HG03097 (cell line): ENCODE data around the gene ZNF609.
"Not testable (repeated sequence)": the region's sequence is repeated elsewhere in the genome, so short reads cannot be mapped to it uniquely, and the experiment has no call there.

Experiments used
- ATAC-seq: cut with Tn5 transposase; IDR thresholded peaks from one replicate; pipeline ENCODE4 v1.9.1; 2021; ENCODE audit not compliant: unreplicated experiment, low FRiP score

Gene ZNF609

DNA sequence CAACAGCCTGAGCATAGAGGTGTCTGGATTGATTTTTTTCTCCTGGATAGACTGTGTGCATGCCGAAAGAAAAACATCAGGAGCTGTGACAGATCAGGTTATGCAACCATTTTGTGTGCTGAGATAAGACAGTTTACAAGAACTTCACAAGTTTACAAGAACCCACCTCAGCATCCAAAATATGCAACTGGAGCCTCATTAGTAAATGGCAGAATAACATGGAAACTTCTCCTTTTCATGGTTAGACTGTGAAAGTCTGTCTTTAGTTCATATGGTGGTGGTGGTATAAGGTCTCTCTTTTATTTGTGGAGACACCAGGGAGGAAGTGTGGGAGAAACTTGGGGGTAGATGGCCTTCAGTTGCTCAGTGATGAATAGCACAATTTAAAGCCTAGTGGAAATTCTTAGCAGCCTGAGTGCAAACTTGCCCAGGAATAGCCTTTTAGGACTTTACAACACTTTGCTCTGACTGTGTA is 3.7 kb upstream of the ZNF609 start:
- no peak for ATAC-seq

DNA sequence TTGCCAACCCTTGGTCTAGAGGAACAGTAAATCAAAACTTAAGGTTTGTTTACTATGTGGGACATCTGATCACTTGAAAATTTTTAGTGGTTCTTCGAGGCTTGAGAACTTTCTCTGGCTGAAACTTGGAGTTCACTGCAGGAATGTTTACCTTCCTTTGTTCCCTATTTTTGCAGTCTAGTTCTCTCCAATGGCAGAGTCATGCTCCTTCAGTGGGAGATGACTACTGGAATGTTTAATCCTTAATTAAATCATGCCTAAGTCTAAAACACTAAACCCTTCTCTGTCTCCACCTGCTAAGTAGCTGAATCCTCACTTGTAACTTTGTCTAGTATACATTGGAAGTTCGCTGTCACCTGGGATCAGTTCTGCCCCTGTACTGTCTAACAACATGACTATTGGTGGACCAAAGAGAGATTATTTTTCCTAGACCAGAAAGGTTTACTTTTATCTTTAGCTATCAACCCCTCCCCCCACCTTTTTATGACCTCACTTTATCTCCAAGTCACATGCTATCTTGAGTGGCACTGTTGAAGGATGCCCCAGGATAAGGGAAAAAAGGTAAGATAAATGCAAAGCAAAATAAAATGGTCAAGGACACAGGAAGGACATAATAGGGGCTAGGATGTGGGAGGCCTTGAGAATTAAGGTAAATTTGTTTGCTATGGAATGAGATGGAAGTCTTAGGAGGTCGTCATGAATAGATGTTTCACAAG is 1.2 kb upstream of the ZNF609 start:
- no peak for ATAC-seq

DNA sequence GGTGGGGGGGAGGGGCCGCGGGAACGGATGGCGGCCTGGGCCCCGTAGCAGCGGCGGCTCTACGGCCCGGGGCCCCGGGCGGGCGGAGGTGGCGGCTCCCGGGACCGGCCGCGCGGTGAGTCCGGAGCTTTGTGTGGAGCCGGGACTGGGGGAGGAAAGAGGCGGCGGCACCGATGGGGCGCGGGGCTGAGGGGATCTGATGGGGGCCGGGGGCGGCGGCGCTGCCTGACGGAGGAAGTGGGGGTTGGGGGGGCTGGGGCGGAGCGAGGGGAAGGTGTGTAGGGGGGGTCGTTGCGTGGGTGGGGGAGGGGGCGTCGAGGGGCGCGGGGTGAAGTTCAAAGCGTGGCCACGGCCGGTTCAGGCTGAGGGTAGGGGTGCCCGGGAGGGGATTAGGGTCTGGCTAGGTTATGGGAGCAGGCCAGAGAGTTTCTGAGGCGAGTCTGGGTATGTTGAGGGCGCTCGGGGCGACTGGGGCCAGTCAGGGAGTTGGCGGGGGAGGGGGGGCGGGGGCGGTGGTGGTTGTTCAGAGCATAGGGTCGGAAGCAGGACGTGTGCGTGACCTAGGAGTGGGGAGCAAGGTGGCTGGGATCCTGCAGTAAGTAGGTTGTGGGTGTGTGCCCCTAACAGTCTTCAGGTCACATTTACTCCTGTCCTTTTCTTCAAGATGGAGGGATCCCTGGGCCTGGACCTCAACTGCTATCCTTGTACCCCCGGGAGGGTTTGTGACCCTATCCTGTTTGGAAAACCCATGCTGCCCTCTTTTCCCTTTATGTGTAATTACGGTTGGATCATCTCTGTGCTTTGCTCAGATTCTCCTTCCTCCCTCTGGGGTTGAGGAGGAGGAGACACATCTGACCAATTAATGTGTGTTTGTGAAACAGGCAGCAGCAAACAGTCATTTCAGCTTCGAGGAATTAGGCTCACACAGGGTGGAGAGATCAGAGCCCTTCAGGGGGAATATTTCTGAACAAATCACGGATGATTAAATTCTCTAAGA is 644 bp downstream of the ZNF609 start:
- ATAC-seq, result no peak

DNA sequence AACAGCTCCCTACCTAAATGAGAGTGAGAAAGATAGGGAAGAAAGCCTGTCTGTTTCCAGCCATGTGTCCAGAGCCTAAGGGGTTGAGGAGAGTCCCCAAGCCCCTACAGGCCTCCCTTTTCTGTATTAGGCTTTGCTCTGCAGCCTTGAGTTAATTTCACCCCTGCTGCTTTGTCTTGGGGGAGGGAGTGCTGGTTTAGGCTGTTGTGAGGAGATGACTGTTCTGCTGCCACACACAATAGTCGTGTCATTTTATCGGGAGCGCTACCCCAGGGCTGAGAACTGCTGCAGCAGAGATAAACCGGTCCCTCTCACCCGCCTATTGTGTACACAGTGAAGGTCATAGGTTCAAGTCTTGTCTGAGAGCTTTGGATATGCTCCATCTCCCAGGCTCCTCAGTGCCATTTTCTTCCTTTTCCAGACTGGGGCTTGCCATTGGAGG is 1.4 kb downstream of the ZNF609 start:
- ATAC-seq, result no peak

DNA sequence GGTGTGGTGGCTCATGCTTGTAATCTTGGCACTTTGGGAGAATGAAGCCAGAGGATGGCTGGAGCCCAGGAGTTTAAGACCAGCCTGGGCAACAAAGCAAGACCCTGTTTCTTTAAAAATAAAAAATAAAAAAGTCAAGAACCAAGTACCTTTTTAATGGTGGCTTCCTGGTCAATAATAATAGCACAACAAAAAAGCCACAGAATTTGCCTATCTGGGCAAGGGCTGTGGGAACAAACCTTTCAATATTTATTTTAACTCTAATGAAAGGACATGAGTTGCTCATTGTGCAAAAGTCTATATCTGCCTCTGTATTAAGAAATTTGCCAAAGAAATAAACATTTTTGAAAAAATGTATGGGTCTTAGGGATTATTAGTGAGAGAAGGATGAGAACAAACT is 2.1 kb downstream of the ZNF609 start:
- no peak for ATAC-seq

DNA sequence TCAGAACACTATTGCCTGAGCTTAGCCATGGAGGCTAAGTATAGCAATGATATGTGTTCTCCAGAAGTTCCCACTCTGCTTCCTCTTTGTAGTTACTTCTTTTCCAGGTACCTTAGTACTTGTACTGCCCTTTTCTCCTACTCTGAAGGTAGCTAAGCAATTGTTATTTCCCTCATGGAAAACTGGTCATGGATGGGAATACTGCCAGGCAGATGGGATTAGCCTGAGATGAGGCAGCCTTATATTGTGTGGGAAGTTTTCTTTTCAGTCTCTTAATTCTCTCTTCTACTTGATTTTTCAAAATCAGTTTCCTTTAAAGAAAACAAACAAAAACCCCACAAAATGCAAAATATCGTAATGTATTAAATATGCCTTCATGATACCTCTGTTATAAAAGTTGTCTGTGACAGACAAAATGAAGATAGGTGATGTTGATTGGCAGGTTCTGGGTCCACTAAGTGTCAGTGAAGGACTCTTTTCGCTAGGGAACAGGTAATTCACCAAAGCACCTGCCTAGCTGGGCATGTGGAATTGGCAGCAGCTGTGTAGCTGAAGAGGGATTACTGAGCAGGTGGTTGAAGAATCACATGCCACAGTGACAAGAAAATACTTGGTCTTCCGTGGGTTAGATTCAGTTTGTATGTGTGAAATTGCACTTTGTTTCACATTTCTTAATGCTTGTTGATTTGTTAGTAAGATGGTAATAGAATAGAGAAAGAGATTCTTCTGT is 4.1 kb downstream of the ZNF609 start:
- ATAC-seq, result no peak

DNA sequence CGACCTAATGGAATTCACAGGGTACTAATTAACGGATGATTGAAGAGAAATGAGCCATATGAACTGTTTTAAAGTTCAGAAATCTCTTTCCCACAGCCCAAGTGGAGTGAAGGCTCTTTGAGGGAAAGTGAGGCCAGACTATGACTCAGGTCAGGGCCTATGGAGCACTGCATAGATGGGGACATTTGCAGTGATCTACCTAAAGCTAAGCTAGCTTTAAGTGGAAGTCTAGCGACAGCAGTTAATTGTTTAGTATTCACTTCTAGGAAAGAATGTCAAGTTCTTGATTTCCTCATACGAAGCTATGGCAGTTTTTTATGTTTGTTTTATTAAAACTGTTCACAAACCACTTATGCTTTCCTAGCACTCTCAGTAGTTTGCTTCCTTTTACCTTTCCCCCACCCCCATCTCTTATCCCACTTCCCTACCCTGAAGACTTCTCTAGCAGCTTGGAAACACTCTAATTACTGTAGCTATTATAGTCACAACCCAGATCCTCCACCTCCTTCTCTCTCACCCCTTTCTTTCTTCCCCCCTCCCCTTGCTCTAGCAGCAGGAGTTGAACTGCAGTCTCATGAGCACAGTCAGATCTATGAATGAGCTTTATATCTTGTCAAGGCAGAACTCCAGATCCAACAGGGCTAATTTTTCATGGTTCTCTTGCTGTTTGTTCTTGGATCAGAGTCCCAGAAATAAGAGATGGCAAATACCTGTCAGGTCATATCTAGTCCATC is 6.2 kb downstream of the ZNF609 start:
- ATAC-seq, result no peak

DNA sequence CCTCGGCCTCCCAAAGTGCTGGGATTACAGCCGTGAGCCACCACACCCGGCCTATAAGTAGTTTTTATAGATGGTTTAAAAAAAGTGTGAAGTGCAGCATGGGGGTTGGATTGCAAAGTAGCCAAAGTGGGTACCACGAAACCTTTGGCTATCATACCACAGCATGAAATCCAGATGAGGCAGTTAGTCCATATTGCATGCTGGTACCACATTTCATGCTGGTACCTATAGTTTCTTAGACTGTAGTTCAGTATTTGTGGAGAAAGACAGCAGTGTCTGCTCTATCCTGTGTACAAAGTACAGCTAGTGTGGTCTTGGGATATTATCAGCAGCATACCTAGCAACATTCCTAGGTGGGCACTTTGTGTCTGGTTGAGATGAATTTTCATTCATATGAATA is 11.8 kb downstream of the ZNF609 start:
- ATAC-seq, result no peak

DNA sequence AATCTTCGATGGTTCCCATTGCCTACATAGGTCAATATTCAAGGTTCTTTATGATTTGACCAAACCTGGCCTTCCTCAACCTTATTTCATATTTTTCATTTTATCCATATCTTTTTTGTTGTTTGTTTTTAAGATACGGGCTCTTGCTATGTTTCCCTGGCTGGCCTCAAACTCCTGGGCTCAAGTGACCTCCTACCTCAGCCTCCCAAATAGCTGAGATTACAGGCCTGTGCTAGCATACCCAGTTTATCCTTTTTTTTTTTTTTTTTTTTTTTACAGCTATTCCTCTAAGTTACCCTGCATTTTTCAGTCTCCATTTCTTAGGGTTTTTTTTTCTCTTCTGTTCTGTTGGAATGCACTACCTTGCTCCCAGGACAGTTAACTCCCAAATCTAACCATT is 14.5 kb downstream of the ZNF609 start:
- ATAC-seq, result no peak

DNA sequence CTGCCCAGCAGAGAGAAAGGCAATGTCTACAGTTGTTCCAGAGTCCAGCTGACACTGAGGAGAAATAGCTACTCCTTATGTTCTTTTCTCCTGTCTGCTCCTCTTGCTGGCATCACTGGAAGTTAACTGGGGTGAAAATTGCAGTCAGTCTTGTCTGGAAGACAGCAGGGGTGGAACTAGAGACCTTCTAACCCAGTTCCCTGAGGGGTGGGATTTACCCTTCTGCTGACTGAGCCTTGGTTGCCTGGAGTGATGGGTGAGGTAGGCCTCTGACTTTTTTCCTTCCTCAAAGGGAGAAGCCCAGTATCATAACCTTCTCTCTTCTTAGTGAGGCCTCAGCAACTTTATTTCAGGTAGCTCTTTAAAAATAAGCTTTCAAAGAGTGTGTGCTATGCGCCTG is 16.2 kb downstream of the ZNF609 start:
- ATAC-seq, result no peak

DNA sequence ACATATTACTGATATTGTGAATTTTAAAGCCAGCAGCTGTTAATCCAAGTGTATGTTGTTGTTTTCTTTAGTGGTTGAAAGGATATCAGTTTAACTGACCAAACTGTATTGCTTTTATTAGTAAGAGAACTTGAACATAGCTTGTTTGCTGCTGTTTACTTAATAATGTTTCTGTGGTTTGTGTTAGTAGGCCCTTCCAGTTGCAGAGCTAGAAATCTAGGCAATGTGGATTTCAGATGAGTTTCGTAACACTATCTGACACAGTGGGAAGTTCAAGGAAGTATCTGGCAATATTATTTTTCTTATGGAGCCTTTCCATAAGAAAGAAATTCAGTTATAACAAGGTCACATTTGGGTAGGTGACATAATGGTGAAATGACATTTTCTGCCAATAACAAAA is 18.5 kb downstream of the ZNF609 start:
- no peak for ATAC-seq

DNA sequence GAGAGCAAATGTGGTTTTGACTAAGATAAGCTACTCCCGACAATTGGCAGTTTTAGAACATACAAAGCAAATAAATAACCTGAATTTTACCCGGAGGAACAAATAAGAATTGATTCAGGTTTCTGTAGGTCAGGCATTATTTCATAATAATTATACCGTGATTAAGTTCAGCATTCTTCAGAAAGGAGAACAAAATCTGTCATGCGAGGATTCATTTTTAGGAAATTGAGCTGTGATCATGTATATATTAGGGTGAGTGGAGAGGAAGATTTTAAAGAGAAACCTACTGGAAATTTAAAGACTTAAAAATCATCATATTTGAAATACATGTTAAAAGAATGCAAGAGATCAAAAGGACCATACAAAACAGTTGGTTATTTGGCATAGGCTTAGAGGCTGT is 20.5 kb downstream of the ZNF609 start:
- ATAC-seq, result no peak

DNA sequence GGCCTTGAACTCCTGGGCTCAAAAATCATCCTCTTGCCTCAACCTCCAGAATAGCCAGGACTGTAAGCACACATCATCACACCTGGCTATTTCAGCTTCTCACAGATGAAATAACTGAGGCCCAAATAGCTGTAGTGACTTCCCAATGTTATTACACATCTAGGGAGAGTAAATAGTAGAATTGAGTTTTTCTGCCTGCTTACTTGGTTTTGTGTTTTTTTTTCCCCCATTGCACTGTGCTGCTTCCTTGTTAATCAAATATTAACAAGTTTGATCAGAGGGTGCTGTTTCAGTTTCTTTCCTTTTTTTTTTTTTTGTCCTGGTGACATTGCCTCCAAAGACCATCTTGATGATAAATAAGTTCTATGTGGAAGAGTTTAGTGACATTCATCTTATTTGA is 23.4 kb downstream of the ZNF609 start:
- ATAC-seq, result no peak

DNA sequence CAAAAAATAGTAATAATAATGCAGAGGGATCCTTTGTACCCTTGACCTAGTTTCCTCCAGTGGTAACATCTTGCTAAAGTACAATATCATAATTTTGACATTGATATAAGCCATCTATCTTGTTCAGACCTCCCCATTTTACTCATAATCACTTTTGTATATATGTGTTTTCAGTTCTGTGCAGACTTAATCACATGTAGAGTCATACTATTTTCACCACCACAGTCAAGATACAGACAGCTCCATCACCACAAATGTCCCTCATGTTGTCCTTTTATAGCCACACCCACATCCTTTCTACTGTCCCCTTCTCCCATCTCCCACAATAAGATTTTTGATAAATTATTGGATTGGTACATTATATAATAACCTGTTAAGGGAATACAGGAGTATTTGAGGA is 25.4 kb downstream of the ZNF609 start:
- no peak for ATAC-seq

DNA sequence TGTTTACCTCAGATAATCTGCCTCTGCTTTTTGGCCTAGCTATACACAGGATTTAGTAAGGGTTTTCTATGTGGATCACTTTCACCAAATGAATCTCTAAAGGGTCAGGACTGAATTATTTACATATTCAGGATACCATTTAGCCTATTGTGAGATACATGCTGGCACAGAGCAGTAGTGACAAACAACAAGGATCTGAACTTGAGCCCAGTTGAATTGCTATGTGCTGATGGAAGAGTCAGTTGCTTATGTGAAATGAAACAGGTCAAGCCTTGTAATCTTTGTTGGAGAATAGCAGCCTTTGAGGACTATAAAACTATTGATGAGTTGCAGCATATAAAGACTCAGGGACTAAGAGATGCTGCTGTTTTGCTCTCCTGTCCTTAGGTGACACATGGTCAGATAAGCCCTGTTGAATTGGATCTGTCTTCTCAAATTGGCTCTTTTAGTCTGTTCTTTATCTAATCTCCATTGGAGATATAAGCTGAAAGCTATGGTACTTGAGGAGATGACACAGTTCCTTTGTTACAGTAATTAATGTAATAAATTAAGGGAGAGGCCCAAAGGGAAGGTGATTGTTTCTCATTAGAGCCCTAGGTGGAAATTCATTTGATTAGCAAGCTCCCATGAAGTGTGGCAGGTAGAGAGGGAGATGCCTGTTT is 30.4 kb downstream of the ZNF609 start:
- ATAC-seq, result no peak

DNA sequence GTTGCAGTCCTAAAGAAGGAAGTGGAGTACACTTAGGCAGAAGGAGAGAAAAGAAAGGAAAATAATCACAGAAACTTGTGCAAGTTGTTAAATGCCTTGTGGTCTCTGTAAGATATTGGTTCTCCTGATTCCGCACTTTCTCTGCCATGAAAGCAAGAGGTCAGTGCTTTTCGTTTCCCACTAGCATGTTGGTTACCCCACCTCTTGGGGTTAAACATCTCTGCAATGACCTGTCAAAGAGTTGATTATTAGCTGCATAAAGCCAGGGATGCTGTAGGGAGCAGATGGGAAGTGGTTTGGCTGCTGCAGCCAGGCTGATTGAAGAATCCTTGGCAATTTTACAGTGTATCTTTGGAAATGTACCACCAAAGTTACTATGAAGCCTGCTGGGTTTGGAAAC is 33.3 kb downstream of the ZNF609 start:
- no peak for ATAC-seq

DNA sequence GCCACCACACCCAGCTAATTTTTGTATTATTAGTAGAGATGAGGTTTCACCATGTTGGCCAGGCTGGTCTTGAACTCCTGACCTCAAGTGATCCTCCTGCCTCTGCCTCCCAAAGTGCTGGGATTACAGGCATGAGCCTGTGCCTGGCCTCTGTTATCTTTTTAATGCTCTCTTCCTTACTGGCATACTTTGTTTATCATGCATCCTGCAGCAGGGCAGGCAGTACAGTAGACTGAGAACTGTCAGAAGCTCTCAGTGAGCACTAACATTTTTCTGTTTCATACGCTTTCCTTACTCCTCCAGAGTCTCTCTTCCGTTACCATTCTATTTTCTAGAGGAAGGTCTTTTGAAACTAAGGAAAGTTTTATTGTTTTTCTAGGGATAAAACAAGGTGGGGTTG is 35.6 kb downstream of the ZNF609 start:
- not testable (repeated sequence) for ATAC-seq

DNA sequence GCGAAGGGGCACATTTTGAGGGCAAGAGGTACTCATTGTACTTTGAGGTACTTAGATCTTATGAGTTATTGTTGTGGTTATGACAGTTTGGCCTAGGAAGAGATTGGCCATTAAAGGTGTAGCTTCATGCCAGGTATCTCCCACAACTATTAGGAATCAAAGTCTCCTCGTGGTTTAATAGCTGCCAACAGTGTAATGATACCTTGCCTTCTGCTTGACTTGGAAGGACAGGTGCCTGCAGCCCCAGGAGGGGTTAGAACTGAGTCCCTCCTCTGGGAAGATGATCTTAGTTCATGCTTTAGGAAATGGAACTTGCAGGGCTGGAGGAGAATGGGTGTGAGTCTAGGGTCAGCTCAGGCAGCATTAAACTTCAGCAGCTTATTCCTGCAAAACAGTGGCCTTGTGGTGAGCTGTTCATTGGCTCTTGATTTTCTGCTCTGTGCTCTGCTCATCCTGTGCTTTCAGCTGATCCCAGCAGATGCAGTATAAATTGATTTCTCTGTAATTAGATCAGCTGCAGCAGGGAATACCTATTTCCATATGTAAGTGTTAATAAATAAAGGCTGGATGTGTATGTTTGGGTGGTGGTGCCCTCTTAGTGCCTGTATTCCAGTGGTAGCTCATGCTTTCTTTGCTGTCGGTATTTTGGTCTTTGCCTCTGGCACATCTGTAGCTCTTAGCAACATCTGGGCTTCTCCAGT is 40.5 kb downstream of the ZNF609 start:
- ATAC-seq, result no peak

DNA sequence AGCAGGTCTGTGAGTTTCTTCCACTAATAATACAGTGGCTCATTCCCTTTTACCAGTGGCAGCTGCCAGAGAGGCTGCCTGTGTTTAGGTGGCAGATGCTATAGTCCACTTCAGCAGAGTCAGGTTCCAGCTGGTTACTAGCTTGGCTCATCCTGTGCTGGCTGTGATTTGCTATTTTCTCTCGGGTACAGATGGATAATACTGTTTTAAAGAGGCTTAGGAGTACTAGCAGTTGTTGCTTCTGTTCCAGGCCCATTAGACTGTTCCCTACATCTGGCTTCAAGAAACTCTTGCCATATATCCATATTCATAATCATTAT is 41.0 kb downstream of the ZNF609 start:
- ATAC-seq, result no peak
